ENCODE results near the gene CLCN3.

DNA sequence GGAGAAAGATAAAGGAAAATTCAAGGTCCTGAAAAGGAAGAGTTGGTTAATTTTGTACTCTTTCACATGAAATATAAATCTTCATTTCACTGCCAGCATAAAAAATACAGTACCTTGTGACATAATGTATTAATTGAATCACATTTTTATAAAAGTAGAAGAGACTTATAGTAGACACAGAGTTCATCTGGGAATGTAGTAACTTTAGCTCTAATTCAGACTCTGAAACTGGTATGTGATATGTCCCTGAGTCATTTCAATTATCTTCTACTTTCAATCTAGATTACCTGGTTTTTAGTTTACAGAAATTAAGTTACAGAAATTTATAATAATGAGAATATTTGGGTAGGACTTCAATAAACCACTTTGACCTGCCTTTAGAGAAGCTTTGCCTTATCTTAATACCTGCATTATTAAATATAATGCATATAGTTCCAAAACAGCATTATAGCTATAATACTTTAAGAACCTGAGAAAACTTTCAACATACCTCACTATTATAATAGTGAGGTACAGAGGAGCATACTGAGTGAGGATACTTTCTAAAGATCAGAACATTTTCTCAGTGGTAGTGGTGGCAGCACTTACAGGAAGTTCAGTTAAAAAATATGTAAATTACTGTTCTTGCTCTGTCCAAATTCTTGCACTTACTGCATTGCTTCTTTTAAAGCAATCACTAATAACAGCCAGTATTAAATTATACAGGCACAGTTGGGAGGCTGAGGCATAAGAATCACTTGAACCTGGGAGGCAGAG lies 19.2 kb upstream of the CLCN3 start:
- TF ChIP-seq CTCF (IDR thresholded peaks at IDR 0.05): no peak
- no peak for TF ChIP-seq EP300 (IDR thresholded peaks at IDR 0.05)
